H1 (cell line): ENCODE results near the gene ERP44. TPM values are rescaled to one million over a fixed set of nuclear protein-coding genes. Genes with fewer than 3 reads are reported as not detected.

Experiments used
- CTCF ChIA-PET: fragments of 300-600 bp; sonication (Branson Sonifier 250); formaldehyde crosslinking; loops from one replicate; lab custom pipeline; 2021; ENCODE audit not compliant: partially characterized antibody; lab: Charles Lee
- POLR2A ChIA-PET: fragments of 300-600 bp; sonication (Branson Sonifier 250); formaldehyde crosslinking; loops from one replicate; lab custom pipeline; 2021; ENCODE audit warnings: inconsistent platforms; ENCODE audit not compliant: partially characterized antibody; lab: Charles Lee
- DNase-seq, 2 experiments: peaks; one replicate each; pipeline versions ENCODE4 v3.0.0 to v3.0.0-alpha.2; 2010 to 2022; ENCODE audit warnings: low spot score in 2 of 2, low read depth in 1 of 2, mixed read lengths in 1 of 2
- FAIRE-seq: peaks from 2 replicates; lab custom pipeline; 2011; peaks lifted over from hg19 to GRCh38; lab: Jason Lieb, UNC
- H2AFZ ChIP-seq: 2 replicates; pipeline ENCODE4 v1.8.1; 2012; ENCODE audit warnings: low read length, inconsistent platforms
- H2AK5ac ChIP-seq: 2 replicates; pipeline ENCODE4 v1.6.1; 2013; ENCODE audit warnings: low read depth, low read length
- H2BK120ac ChIP-seq: replicated peaks from 2 replicates; pipeline ENCODE3; 2013; ENCODE audit warnings: low read depth, low read length, inconsistent platforms
- H2BK12ac ChIP-seq: 2 replicates; pipeline ENCODE4 v1.6.1; 2013; ENCODE audit warnings: low read depth, low read length
- H2BK15ac ChIP-seq: 2 replicates; pipeline ENCODE4 v1.6.1; 2013; ENCODE audit warnings: low read length
- H2BK20ac ChIP-seq: 2 replicates; pipeline ENCODE4 v1.6.1; 2013; ENCODE audit warnings: low read length
- H2BK5ac ChIP-seq: 2 replicates; pipeline ENCODE4 v1.6.1; 2013; ENCODE audit warnings: low read depth, low read length
- H3K14ac ChIP-seq: 2 replicates; pipeline ENCODE4 v1.6.1; 2013; ENCODE audit warnings: inconsistent platforms; ENCODE audit not compliant: insufficient read length
- H3K18ac ChIP-seq: 2 replicates; pipeline ENCODE4 v1.6.1; 2013; ENCODE audit warnings: low read length; ENCODE audit errors: extremely low read depth
- H3K23ac ChIP-seq: 2 replicates; pipeline ENCODE4 v1.6.1; 2013; ENCODE audit warnings: inconsistent platforms; ENCODE audit not compliant: insufficient read length
- H3K23me2 ChIP-seq: 2 replicates; pipeline ENCODE4 v1.6.1; 2013; ENCODE audit warnings: low read depth, low read length
- H3K27ac ChIP-seq: 2 replicates; pipeline ENCODE4 v1.6.1; 2011; ENCODE audit warnings: low read depth, low read length, inconsistent platforms
- H3K27me3 ChIP-seq, 4 experiments: replicated peaks in 1 of 4; 1 replicate in 1 of 4; 2 replicates in 3 of 4; pipeline versions ENCODE4 v1.6.1 to v1.8.1; 2011 to 2013; ENCODE audit warnings: low read length in 3 of 4, mild to moderate bottlenecking in 3 of 4, inconsistent platforms in 2 of 4, mixed read lengths in 2 of 4, moderate library complexity in 1 of 4; ENCODE audit not compliant: control insufficient read depth in 3 of 4, insufficient read depth in 3 of 4; ENCODE audit errors: extremely low read depth in 1 of 4
- H3K36me3 ChIP-seq, 4 experiments: 2 replicates each; pipeline versions ENCODE4 v1.6.1 to v1.8.1; 2011 to 2013; ENCODE audit warnings: mild to moderate bottlenecking in 4 of 4, low read length in 3 of 4, moderate library complexity in 2 of 4, control low read depth in 1 of 4, inconsistent platforms in 1 of 4; ENCODE audit not compliant: insufficient read depth in 4 of 4, control insufficient read depth in 2 of 4
- H3K4ac ChIP-seq: replicated peaks from 2 replicates; pipeline ENCODE3; 2013; ENCODE audit warnings: low read length, low read depth, mixed read lengths, inconsistent platforms; ENCODE audit not compliant: insufficient read length
- H3K4me1 ChIP-seq, 4 experiments: replicated peaks in 1 of 4; 1 replicate in 1 of 4; 2 replicates in 3 of 4; pipeline versions ENCODE4 v1.6.1 to v1.8.1; 2011 to 2013; ENCODE audit warnings: low read length in 3 of 4, inconsistent platforms in 2 of 4, mixed read lengths in 1 of 4; ENCODE audit not compliant: insufficient read depth in 4 of 4, control insufficient read depth in 3 of 4
- H3K4me2 ChIP-seq, 2 experiments: 2 replicates each; pipeline versions ENCODE4 v1.6.1 to v1.8.1; 2011 to 2013; ENCODE audit warnings: low read depth in 2 of 2, low read length in 2 of 2, control low read depth in 1 of 2, inconsistent platforms in 1 of 2, mild to moderate bottlenecking in 1 of 2; ENCODE audit not compliant: insufficient read depth in 1 of 2
- H3K4me3 ChIP-seq, 4 experiments: fragments of 200-600, 300-600 bp in 1 of 4; sonication (generic), shearing (Covaris generic), sonication (Bioruptor Twin) in 1 of 4; 2 replicates each; pipeline versions ENCODE4 v1.5.1 to v1.8.1; 2011 to 2016; ENCODE audit warnings: low read length in 4 of 4, low read depth in 3 of 4, control low read depth in 2 of 4, inconsistent platforms in 2 of 4, mild to moderate bottlenecking in 2 of 4, mixed read lengths in 1 of 4, moderate library complexity in 1 of 4; ENCODE audit not compliant: insufficient read depth in 2 of 4; ENCODE audit errors: extremely low read depth in 1 of 4
- H3K56ac ChIP-seq: replicated peaks from 2 replicates; pipeline ENCODE3; 2013; ENCODE audit warnings: low read depth, mild to moderate bottlenecking, mixed read lengths, low read length, inconsistent platforms; ENCODE audit not compliant: insufficient read length
- H3K79me1 ChIP-seq: 2 replicates; pipeline ENCODE4 v1.6.1; 2013; ENCODE audit warnings: low read depth, low read length, control low read depth
- H3K79me2 ChIP-seq, 2 experiments: 2 replicates each; pipeline versions ENCODE4 v1.6.1 to v1.8.1; 2012 to 2013; ENCODE audit warnings: low read length in 2 of 2, mild to moderate bottlenecking in 2 of 2, inconsistent platforms in 1 of 2; ENCODE audit not compliant: insufficient read depth in 2 of 2, control insufficient read depth in 1 of 2
- H3K9ac ChIP-seq, 4 experiments: replicated peaks in 1 of 4; 1 replicate in 1 of 4; 2 replicates in 3 of 4; pipeline versions ENCODE4 v1.6.1 to v1.8.1; 2011 to 2013; ENCODE audit warnings: low read depth in 3 of 4, low read length in 3 of 4, control low read depth in 2 of 4, mild to moderate bottlenecking in 2 of 4, moderate library complexity in 2 of 4, inconsistent platforms in 1 of 4; ENCODE audit errors: extremely low read depth in 1 of 4
- H3K9me3 ChIP-seq, 2 experiments: 2 replicates each; pipeline versions ENCODE4 v1.6.1 to v1.8.1; 2012 to 2013; ENCODE audit warnings: mild to moderate bottlenecking in 2 of 2, moderate library complexity in 2 of 2, control low read depth in 1 of 2, inconsistent platforms in 1 of 2, low read depth in 1 of 2, low read length in 1 of 2, mixed read lengths in 1 of 2; ENCODE audit not compliant: insufficient read depth in 2 of 2
- H4K20me1 ChIP-seq, 2 experiments: replicated peaks in 1 of 2; 2 replicates each; pipeline versions ENCODE3 to v1.8.1; 2011 to 2013; ENCODE audit warnings: inconsistent platforms in 2 of 2, low read length in 2 of 2, mild to moderate bottlenecking in 1 of 2; ENCODE audit not compliant: insufficient read depth in 2 of 2, control insufficient read depth in 1 of 2
- H4K5ac ChIP-seq: 2 replicates; pipeline ENCODE4 v1.6.1; 2013; ENCODE audit warnings: low read length, low read depth, mixed read lengths, inconsistent platforms; ENCODE audit not compliant: insufficient read length
- H4K8ac ChIP-seq: 2 replicates; pipeline ENCODE4 v1.8.0; 2013; ENCODE audit warnings: mild to moderate bottlenecking, moderate library complexity, low read length, inconsistent platforms; ENCODE audit not compliant: insufficient read depth; ENCODE audit errors: extremely low read depth
- H4K91ac ChIP-seq: replicated peaks from 2 replicates; pipeline ENCODE3; 2013; ENCODE audit warnings: low read length, mixed read lengths, inconsistent platforms; ENCODE audit not compliant: insufficient read length
- ATF2 ChIP-seq: IDR thresholded peaks from 2 replicates; pipeline ENCODE4 v1.6.1; 2012; ENCODE audit warnings: low read length, inconsistent platforms
- ATF3 ChIP-seq: IDR thresholded peaks from 2 replicates; pipeline ENCODE4 v1.6.1; 2011; ENCODE audit warnings: low read depth, mild to moderate bottlenecking, low read length; ENCODE audit not compliant: insufficient read depth
- GABPA ChIP-seq: IDR thresholded peaks from 2 replicates; pipeline ENCODE4 v1.6.1; 2011; ENCODE audit warnings: mild to moderate bottlenecking, low read length, moderate library complexity, borderline replicate concordance; ENCODE audit not compliant: insufficient read depth
- MAFK ChIP-seq: IDR thresholded peaks from 2 replicates; pipeline ENCODE4 v1.6.1; 2012; ENCODE audit warnings: low read depth, mild to moderate bottlenecking, improper control_type of control experiment, low read length
- SIN3A ChIP-seq, 2 experiments: IDR thresholded peaks in 1 of 2; conservative IDR thresholded peaks in 1 of 2; 2 replicates each; pipeline ENCODE4 v1.6.1; 2011 to 2012; ENCODE audit warnings: low read length in 2 of 2, improper control_type of control experiment in 1 of 2, low read depth in 1 of 2, mild to moderate bottlenecking in 1 of 2
- TAF7 ChIP-seq: optimal IDR thresholded peaks from 2 replicates; pipeline ENCODE3; 2011; ENCODE audit warnings: low read depth, mild to moderate bottlenecking, inconsistent platforms, low read length, moderate library complexity, borderline replicate concordance
- ZNF274 ChIP-seq: IDR thresholded peaks from 2 replicates; pipeline ENCODE4 v1.7.0; 2012; ENCODE audit warnings: low read length, borderline replicate concordance; ENCODE audit errors: extremely low read depth
- WGBS, 2 experiments: shearing (Covaris generic) in 1 of 2; methylation state at CpG; one replicate each; pipeline versions ENCODE4 v1.1.6 to v1.1.7; 2013 to 2015; ENCODE audit warnings: low lambda C conversion rate in 2 of 2, mixed read lengths in 2 of 2, inconsistent platforms in 1 of 2, low coverage in 1 of 2, missing lambda C conversion rate in 1 of 2; ENCODE audit not compliant: insufficient replicate concordance in 2 of 2, insufficient coverage in 1 of 2, insufficient read length in 1 of 2; ENCODE audit errors: extremely low coverage in 1 of 2, missing lambda C conversion rate in 1 of 2; 5-methylcytosine and 5-hydroxymethylcytosine counted together
- polyA plus RNA-seq, 7 experiments: library from polyadenylated mRNA; depleted of rRNA in 3 of 7; stranded (reverse) in 5 of 7; unstranded in 2 of 7; fragments of >200 nt in 5 of 7; fragments of 200-250 nt in 2 of 7; gene quantifications; 1 replicate in 5 of 7; 2 replicates in 1 of 7; 4 replicates in 1 of 7; pipeline versions ENCODE4 v1.2.1 to v1.2.3, GENCODE V29; 2011 to 2013; ENCODE audit warnings: missing spikeins in 2 of 7, mixed read lengths in 2 of 7
- total RNA-seq: library from RNA; stranded (reverse); fragmentation: NEBNext Ultra II Directional; extraction: Animal tissue kit (Norgen Biotek cat#: 25700); gene quantifications from 2 replicates; pipeline ENCODE4 v1.2.1, GENCODE V29; 2021

ERP44 gene
- total and polyA plus RNA-seq, 2 of the 8 experiments (the other 6 are each of a cell fraction or from before 2014, with no cell fraction given): 5.7 to 15.6 TPM

- Histone ChIP-seq H3K79me2 (peaks cover 0 to 51% of the 10 kb centered on the region in 2 experiments; a peak in 2 of 4 replicates), H4K8ac (no peak overlapping the region), H2BK20ac (no peak overlapping the region), H2BK120ac (no peak overlapping the region), H2BK5ac (no peak overlapping the region), H3K79me1 (no peaks in the 10 kb centered on the region), H3K9ac (no peak overlapping the region), H3K9me3 (no peaks in the 10 kb centered on the region), H4K20me1 (no peaks in the 10 kb centered on the region), H4K91ac (no peak overlapping the region), H3K23ac (no peak overlapping the region), H2BK12ac (no peak overlapping the region), H2AK5ac (no peak overlapping the region), H3K4me3 (no peak overlapping the region), H3K4ac (no peak overlapping the region), H2BK15ac (no peak overlapping the region), H3K14ac (no peak overlapping the region), H3K4me1 (no peaks in the 10 kb centered on the region; a peak in 1 of 7 replicates), H3K36me3 (no peaks in the 10 kb centered on the region), H3K4me2 (no peak overlapping the region), H3K23me2 (no peaks in the 10 kb centered on the region), H2AFZ (no peak overlapping the region), H3K27me3 (no peaks in the 10 kb centered on the region), H3K27ac (no peak overlapping the region), H3K56ac (no peak overlapping the region), H3K18ac (no peak overlapping the region), H4K5ac (no peak overlapping the region)
- TF ChIP-seq ATF2: no peak
- no peak for TF ChIP-seq SIN3A (conservative IDR thresholded peaks at IDR 0.05 in 1 of 2, IDR thresholded peaks at IDR 0.05 in 1 of 2; ENCODE audit: low read depth in 1 of 2, low read length in 2 of 2)
- TF ChIP-seq GABPA: no peak
- no peak for TF ChIP-seq TAF7
- no peak for TF ChIP-seq ATF3
- TF ChIP-seq ZNF274: no peak
- no peak for TF ChIP-seq MAFK
- POLR2A ChIA-PET: no interaction called here
- DNase-seq (no peak), FAIRE-seq (no peak)
- CTCF ChIA-PET: no interaction called here
- 68% methylated on average over 1 of the region's 1 CpG; no CpG with 5 or more reads in 1 of the 2 experiments for WGBS, 2 experiments
Measured at GRCh38 chr9:100091650-100092049, 7.2 kb downstream of the ERP44 start.
